Esophagus (tissue), 2 donors: ENCODE measurements around the gene SNX22. TPM values are rescaled to one million over a fixed set of nuclear protein-coding genes. Genes with fewer than 3 reads are reported as not detected.

Experiments
- H3K27ac ChIP-seq, 2 donors: one replicate each; pipeline ENCODE4 v1.5.1; 2013; ENCODE audit warnings: low read depth in 2 of 2, mild to moderate bottlenecking in 2 of 2, inconsistent platforms in 1 of 2, low read length in 1 of 2, moderate library complexity in 1 of 2
- H3K27me3 ChIP-seq, 2 donors: one replicate each; pipeline ENCODE4 v1.6.1; 2013; ENCODE audit warnings: low read length in 2 of 2, control low read depth in 1 of 2, mild to moderate bottlenecking in 1 of 2; ENCODE audit not compliant: insufficient read depth in 2 of 2, control insufficient read depth in 1 of 2
- H3K36me3 ChIP-seq, 2 donors: one replicate each; pipeline ENCODE4 v1.6.1; 2013; ENCODE audit warnings: low read length in 1 of 2; ENCODE audit not compliant: control insufficient read depth in 2 of 2, insufficient read depth in 2 of 2
- H3K4me1 ChIP-seq, 2 donors: one replicate each; pipeline ENCODE4 v1.6.1; 2013; ENCODE audit warnings: low read length in 1 of 2; ENCODE audit not compliant: control insufficient read depth in 2 of 2, insufficient read depth in 2 of 2
- H3K4me3 ChIP-seq, 2 donors: one replicate each; pipeline ENCODE4 v1.5.1; 2013; ENCODE audit warnings: low read length in 2 of 2, mild to moderate bottlenecking in 2 of 2, low read depth in 1 of 2, moderate library complexity in 1 of 2
- H3K9me3 ChIP-seq, 2 donors: one replicate each; pipeline ENCODE4 v1.6.1; 2013; ENCODE audit warnings: mild to moderate bottlenecking in 2 of 2, low read depth in 1 of 2, low read length in 1 of 2, moderate library complexity in 1 of 2; ENCODE audit not compliant: control insufficient read depth in 2 of 2, insufficient read depth in 1 of 2
- WGBS, 2 donors: extraction: QIAGEN DNeasy Blood & Tissue Kit; methylation state at CpG; one replicate each; pipeline ENCODE4 v1.1.7; 2013; 5-methylcytosine and 5-hydroxymethylcytosine counted together
- polyA plus RNA-seq, 2 donors: library from polyadenylated mRNA; stranded (reverse); fragments of 200-250 nt; gene quantifications; one replicate each; pipeline ENCODE4 v1.2.3, GENCODE V29; 2013
- donor health status: healthy with polysubstance abuse.
- donor health status: Bipolar disorder and iron deficiency.

The SNX22 gene
- polyA plus RNA-seq, 2 donors: 0.72 to 1.1 TPM

- H3K27me3 ChIP-seq: no peaks in the 10 kb centered on the region
- peaks cover 0 to 4% of the 10 kb centered on the region in 2 donors for H3K4me1 ChIP-seq
- H3K9me3 ChIP-seq: no peaks in the 10 kb centered on the region
- no peak overlapping the region for H3K27ac ChIP-seq
- WGBS, 2 donors: 89 to 90% methylated on average over 4 of the region's 4 CpGs
- peaks cover 35 to 45% of the 10 kb centered on the region in 2 donors for H3K36me3 ChIP-seq
- H3K4me3 ChIP-seq: no peak overlapping the region
These were observed 19.3 kb upstream of the SNX22 start for GRCh38 chr15:64132217-64132616.

DNA sequence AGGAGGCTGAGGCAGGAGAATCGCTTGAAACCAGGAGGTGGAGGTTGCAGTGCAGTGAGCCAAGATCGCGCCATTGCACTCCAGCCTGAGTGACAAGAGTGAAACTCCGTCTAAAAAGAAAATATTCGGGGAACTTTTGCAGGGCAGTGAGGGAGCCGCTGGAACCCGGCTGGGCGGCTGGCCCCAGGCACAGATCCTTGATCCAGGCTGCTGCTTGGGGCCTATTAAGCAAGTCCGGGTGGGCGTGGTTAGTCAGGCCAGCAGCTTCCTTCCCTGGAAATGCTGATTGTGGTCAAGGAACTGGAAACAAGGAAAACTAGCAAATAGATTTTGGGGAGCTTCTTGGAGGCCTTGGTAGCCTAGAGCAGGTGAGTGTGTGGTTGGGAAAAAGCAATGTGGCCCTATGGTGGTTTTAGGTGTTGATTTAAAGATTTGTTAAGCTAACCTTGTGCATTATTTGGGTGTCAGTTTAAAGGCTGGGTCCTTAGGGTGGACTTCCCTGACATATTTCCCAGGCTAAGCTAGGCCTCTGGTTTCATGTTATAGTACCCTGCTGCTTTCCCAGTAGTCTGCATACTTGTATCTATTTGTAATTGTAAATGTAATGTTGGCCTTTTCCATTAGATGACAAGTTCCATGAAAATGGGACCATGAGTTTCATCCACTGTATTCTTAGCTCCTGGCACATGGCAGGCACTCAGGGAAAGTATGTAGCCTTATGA is 17.7 kb upstream of the SNX22 start:
- H3K27ac ChIP-seq: no peak overlapping the region

GRCh38 chr15:64134345-64134829 is 17.1 kb upstream of the SNX22 start:
- Histone ChIP-seq H3K4me1 (peaks cover 0 to 4% of the 10 kb centered on the region in 2 donors), H3K4me3 (no peak overlapping the region), H3K27me3 (no peaks in the 10 kb centered on the region), H3K36me3 (peaks cover 39 to 47% of the 10 kb centered on the region in 2 donors), H3K27ac (no peak overlapping the region), H3K9me3 (no peaks in the 10 kb centered on the region)
- 82 to 85% methylated on average over 9 of the region's 9 CpGs for WGBS, 2 donors

More for the DNA sequence above, 17.7 kb upstream of the SNX22 start:
- WGBS, 2 donors: 90 to 93% methylated on average over 10 of the region's 10 CpGs
- H3K9me3 ChIP-seq: no peaks in the 10 kb centered on the region
- H3K4me1 ChIP-seq: peaks cover 0 to 4% of the 10 kb centered on the region in 2 donors
- H3K4me3 ChIP-seq: no peak overlapping the region
- H3K36me3 ChIP-seq: peaks cover 39 to 48% of the 10 kb centered on the region in 2 donors
- H3K27me3 ChIP-seq: no peaks in the 10 kb centered on the region

- H3K27ac ChIP-seq: no peak overlapping the region
- H3K9me3 ChIP-seq: no peaks in the 10 kb centered on the region
- H3K4me3 ChIP-seq: no peak overlapping the region
- no peaks in the 10 kb centered on the region for H3K27me3 ChIP-seq
- peaks cover 0 to 4% of the 10 kb centered on the region in 2 donors for H3K4me1 ChIP-seq
- WGBS, 2 donors: 90 to 93% methylated on average over 7 of the region's 7 CpGs
- peaks cover 29 to 43% of the 10 kb centered on the region in 2 donors for H3K36me3 ChIP-seq
These were observed 15.2 kb upstream of the SNX22 start for GRCh38 chr15:64136347-64136746.

- 62 to 76% methylated on average over 8 of the region's 8 CpGs for WGBS, 2 donors
- Histone ChIP-seq H3K27me3 (no peaks in the 10 kb centered on the region), H3K4me1 (peaks cover 0 to 4% of the 10 kb centered on the region in 2 donors), H3K4me3 (no peak overlapping the region), H3K27ac (no peak overlapping the region), H3K9me3 (no peaks in the 10 kb centered on the region), H3K36me3 (peaks cover 25 to 40% of the 10 kb centered on the region in 2 donors)
These were observed 14.2 kb upstream of the SNX22 start for GRCh38 chr15:64137226-64137833.

DNA sequence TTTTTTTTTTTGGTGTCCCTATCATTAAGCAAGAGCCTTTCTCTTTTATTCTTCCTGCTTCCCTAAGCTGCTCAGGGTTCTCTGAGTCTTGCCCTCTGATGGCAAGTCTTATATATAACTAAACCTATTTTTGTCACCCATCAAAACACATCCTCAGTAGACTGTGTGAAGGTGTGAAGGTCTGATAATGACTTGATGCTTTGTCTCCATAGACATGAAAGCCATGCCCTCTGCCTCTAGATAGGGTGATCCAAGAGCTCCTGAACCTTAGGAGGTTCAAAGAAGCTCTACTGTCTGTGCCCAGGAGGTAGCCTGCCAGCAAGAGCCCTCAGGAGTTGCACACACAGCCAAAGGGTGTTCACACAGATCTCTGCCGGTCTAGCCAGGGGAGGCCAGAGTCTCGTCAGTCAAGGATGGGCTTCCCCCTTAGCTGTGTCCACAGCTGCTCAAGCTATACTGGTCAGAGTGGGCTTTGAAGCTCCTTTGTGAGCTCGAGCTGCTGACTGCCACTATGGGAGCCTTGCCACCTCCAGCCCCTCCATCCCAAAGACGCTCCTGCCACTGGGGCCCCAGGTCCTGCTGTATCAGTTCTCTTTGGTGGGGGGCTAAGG is 13.1 kb upstream of the SNX22 start:
- Histone ChIP-seq H3K27me3 (no peaks in the 10 kb centered on the region), H3K9me3 (no peaks in the 10 kb centered on the region), H3K4me1 (peaks cover 0 to 4% of the 10 kb centered on the region in 2 donors), H3K27ac (no peak overlapping the region), H3K4me3 (no peak overlapping the region), H3K36me3 (peaks cover 27 to 33% of the 10 kb centered on the region in 2 donors)
- 93 to 97% methylated on average over 4 of the region's 4 CpGs for WGBS, 2 donors

DNA sequence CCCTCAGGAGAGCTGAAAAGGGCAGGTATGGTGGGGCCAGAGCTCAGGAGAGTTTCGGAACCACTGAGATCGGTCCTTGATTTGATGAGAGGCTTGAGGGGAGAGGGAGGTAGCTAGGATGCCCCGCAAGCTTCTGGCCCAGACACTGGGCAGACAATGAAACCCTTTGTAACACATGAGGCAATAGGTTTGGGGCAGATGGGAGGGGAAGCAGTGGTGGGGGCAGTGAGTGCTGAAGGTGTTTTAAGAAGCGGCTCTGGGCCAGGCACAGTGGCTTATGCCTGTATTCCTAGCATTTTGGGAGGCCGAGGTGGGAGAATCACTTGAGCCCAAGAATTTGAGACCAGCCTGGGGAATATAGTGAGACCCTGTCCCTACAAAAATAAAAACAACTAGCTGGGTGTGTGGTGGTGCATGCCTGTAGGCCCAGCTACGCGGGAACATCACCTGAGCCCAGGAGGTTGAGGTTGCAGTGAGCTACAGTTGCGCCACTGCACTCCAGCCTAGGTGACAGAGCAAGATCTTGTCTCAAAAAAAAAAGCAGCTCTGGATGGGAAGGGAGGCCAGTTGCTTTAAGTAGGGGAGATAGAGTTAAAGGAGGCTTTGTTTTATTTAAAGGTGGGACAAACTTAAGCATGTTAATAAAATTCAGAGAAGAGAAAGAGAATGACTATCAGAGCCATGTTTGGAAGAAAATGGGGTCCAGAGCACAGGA is 9.6 kb upstream of the SNX22 start:
- no peak overlapping the region for H3K27ac ChIP-seq
- peaks cover 25 to 28% of the 10 kb centered on the region in 2 donors for H3K36me3 ChIP-seq
- H3K27me3 ChIP-seq: no peaks in the 10 kb centered on the region
- H3K4me1 ChIP-seq: no peaks in the 10 kb centered on the region
- WGBS, 2 donors: 97% methylated on average over 8 of the region's 8 CpGs
- no peaks in the 10 kb centered on the region for H3K9me3 ChIP-seq
- H3K4me3 ChIP-seq: no peak overlapping the region

DNA sequence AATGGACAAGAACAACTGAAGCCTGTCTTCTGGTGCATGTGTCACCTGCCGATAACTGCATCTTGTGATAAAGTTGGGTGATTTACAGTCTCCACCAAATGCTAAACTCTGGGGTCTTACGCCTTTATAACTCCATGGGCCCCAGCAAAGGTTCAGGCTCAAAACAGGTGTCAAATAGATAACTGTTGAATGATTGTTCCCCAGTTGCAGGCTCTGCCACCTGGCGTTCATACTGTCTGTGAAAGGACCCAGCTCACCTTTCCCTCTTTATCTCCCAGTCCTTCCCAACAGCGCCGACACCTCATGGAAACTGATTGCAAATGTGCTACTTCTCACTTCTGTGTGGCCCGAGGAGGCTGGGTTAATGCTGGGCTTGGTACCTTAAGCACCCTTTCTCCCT is 8.3 kb upstream of the SNX22 start:
- Histone ChIP-seq H3K9me3 (no peaks in the 10 kb centered on the region), H3K27me3 (no peaks in the 10 kb centered on the region), H3K4me3 (no peak overlapping the region), H3K27ac (no peak overlapping the region), H3K4me1 (no peaks in the 10 kb centered on the region), H3K36me3 (peaks cover 19 to 21% of the 10 kb centered on the region in 2 donors)
- WGBS, 2 donors: 87 to 89% methylated on average over 6 of the region's 6 CpGs

- Histone ChIP-seq H3K27ac (no peak overlapping the region), H3K27me3 (no peaks in the 10 kb centered on the region), H3K4me1 (no peaks in the 10 kb centered on the region), H3K9me3 (no peaks in the 10 kb centered on the region), H3K36me3 (peaks cover 16% of the 10 kb centered on the region in 2 donors), H3K4me3 (no peak overlapping the region)
- WGBS, 2 donors: 81 to 90% methylated on average over 8 of the region's 8 CpGs
These were observed 7.4 kb upstream of the SNX22 start for GRCh38 chr15:64144192-64144564.
